Astrocyte (in vitro differentiated cells and primary cell): ENCODE measurements around the gene GGCX. TPM values are rescaled to one million over a fixed set of nuclear protein-coding genes. Genes with fewer than 3 reads are reported as not detected.
"Not testable (repeated sequence)": the region's sequence is repeated elsewhere in the genome, so short reads cannot be mapped to it uniquely, and the experiment has no call there.

ENCODE experiments used
- DNase-seq: peaks from one replicate; pipeline ENCODE4 v3.0.0-alpha.2; 2010; ENCODE audit warnings: low read depth
- FAIRE-seq: peaks from 2 replicates; lab custom pipeline; 2011; peaks lifted over from hg19 to GRCh38; lab: Jason Lieb, UNC
- H2AFZ ChIP-seq: 2 replicates; pipeline ENCODE4 v1.6.0; 2012; ENCODE audit warnings: low read depth, low read length, inconsistent platforms
- H3K27ac ChIP-seq: 2 replicates; pipeline ENCODE4 v1.5.1; 2011; ENCODE audit warnings: low read depth, low read length, inconsistent platforms
- H3K27me3 ChIP-seq: 2 replicates; pipeline ENCODE4 v1.6.0; 2011; ENCODE audit warnings: low read length, inconsistent platforms; ENCODE audit not compliant: insufficient read depth
- H3K36me3 ChIP-seq: 2 replicates; pipeline ENCODE4 v1.5.1; 2011; ENCODE audit warnings: low read length, inconsistent platforms; ENCODE audit not compliant: insufficient read depth
- H3K4me1 ChIP-seq: 2 replicates; pipeline ENCODE4 v1.5.1; 2011; ENCODE audit warnings: low read length, inconsistent platforms; ENCODE audit not compliant: insufficient read depth
- H3K4me2 ChIP-seq: 2 replicates; pipeline ENCODE4 v1.6.0; 2012; ENCODE audit warnings: low read length, inconsistent platforms
- H3K4me3 ChIP-seq: 2 replicates; pipeline ENCODE4 v1.5.1; 2011; ENCODE audit warnings: low read depth, mild to moderate bottlenecking, low read length, inconsistent platforms; ENCODE audit not compliant: insufficient read depth
- H3K79me2 ChIP-seq: 2 replicates; pipeline ENCODE4 v1.6.0; 2012; ENCODE audit warnings: mild to moderate bottlenecking, low read length, inconsistent platforms; ENCODE audit not compliant: insufficient read depth
- H3K9ac ChIP-seq: 2 replicates; pipeline ENCODE4 v1.6.0; 2012; ENCODE audit warnings: mild to moderate bottlenecking, low read length, inconsistent platforms
- H3K9me3 ChIP-seq: 2 replicates; pipeline ENCODE4 v1.5.1; 2012; ENCODE audit warnings: low read depth, mild to moderate bottlenecking, low read length, inconsistent platforms; ENCODE audit not compliant: insufficient read depth
- H4K20me1 ChIP-seq: 2 replicates; pipeline ENCODE4 v1.6.0; 2012; ENCODE audit warnings: low read length, inconsistent platforms; ENCODE audit not compliant: insufficient read depth
- H3K27ac Mint-ChIP-seq: one replicate; pipeline ENCODE4 v1.8.0; 2021; ENCODE audit warnings: mild to moderate bottlenecking, mixed read lengths; ENCODE audit not compliant: unreplicated experiment
- H3K27me3 Mint-ChIP-seq: one replicate; pipeline ENCODE4 v1.8.0; 2021; ENCODE audit warnings: low read depth, mixed read lengths; ENCODE audit not compliant: unreplicated experiment
- H3K36me3 Mint-ChIP-seq: one replicate; pipeline ENCODE4 v1.8.0; 2021; ENCODE audit warnings: low read depth, mixed read lengths; ENCODE audit not compliant: unreplicated experiment
- H3K4me1 Mint-ChIP-seq: one replicate; pipeline ENCODE4 v1.8.0; 2021; ENCODE audit warnings: low read depth, mixed read lengths; ENCODE audit not compliant: unreplicated experiment
- H3K4me3 Mint-ChIP-seq: one replicate; pipeline ENCODE4 v1.8.0; 2021; ENCODE audit warnings: mild to moderate bottlenecking, moderate library complexity, mixed read lengths; ENCODE audit not compliant: unreplicated experiment
- H3K9me3 Mint-ChIP-seq: one replicate; pipeline ENCODE4 v1.8.0; 2021; ENCODE audit warnings: mild to moderate bottlenecking, mixed read lengths; ENCODE audit not compliant: unreplicated experiment
- CTCF ChIP-seq: IDR thresholded peaks from 2 replicates; pipeline ENCODE4 v1.5.1; 2011; ENCODE audit warnings: low read depth, mild to moderate bottlenecking, inconsistent platforms, low read length, moderate library complexity; ENCODE audit not compliant: insufficient read depth
- EZH2 ChIP-seq: IDR thresholded peaks from 2 replicates; pipeline ENCODE4 v1.6.1; 2012; ENCODE audit warnings: mild to moderate bottlenecking, low read length, inconsistent platforms; ENCODE audit not compliant: insufficient read depth
- total RNA-seq: library from RNA; stranded (reverse); gene quantifications from 2 replicates; pipeline ENCODE4 v1.2.1, GENCODE V29; 2021

The GGCX gene
- total RNA-seq, 1 donor from 2014 or later: 79.0 TPM

GRCh38 chr2:85593023-85593422, 31.7 kb upstream of the GGCX start:
- no peak overlapping the region for H3K9ac ChIP-seq
- FAIRE-seq (no peak), DNase-seq (no peak)
- peaks cover 8% of the 10 kb centered on the region for H3K36me3 ChIP-seq
- Mint-ChIP-seq H3K27ac (no peak overlapping the region), H3K27me3 (no peaks in the 10 kb centered on the region), H3K9me3 (peaks cover 3% of the 10 kb centered on the region), H3K4me1 (peaks cover 43% of the 10 kb centered on the region), H3K4me3 (no peak overlapping the region), H3K36me3 (peaks cover 5% of the 10 kb centered on the region)
- H3K4me2 ChIP-seq: no peak overlapping the region
- no peak overlapping the region for H2AFZ ChIP-seq
- peaks cover 18% of the 10 kb centered on the region for H4K20me1 ChIP-seq
- H3K27ac ChIP-seq: no peak overlapping the region
- peaks cover 37% of the 10 kb centered on the region for H3K4me1 ChIP-seq
- no peaks in the 10 kb centered on the region for H3K27me3 ChIP-seq
- H3K79me2 ChIP-seq: peaks cover 26% of the 10 kb centered on the region
- H3K9me3 ChIP-seq: no peaks in the 10 kb centered on the region
- H3K4me3 ChIP-seq: no peak overlapping the region
- TF ChIP-seq EZH2: no peak
- no peak for TF ChIP-seq CTCF

GRCh38 chr2:85592299-85592698, 31.0 kb upstream of the GGCX start:
- not testable (repeated sequence) for H3K9ac ChIP-seq, H3K27me3 ChIP-seq, H3K27ac ChIP-seq, H3K36me3 Mint-ChIP-seq, H3K9me3 ChIP-seq, H3K36me3 ChIP-seq, H2AFZ ChIP-seq, H3K4me3 Mint-ChIP-seq, H3K4me3 ChIP-seq, DNase-seq, H3K27me3 Mint-ChIP-seq, H3K4me2 ChIP-seq, FAIRE-seq, H3K9me3 Mint-ChIP-seq
- Histone ChIP-seq H4K20me1 (peaks cover 13% of the 10 kb centered on the region), H3K4me1 (peaks cover 37% of the 10 kb centered on the region), H3K79me2 (peaks cover 21% of the 10 kb centered on the region)
- Mint-ChIP-seq H3K27ac (peak overlapping the region; percentile 26), H3K4me1 (peaks cover 49% of the 10 kb centered on the region)

GRCh38 chr2:85591563-85591962, 30.3 kb upstream of the GGCX start:
- Histone ChIP-seq H3K4me1 (peaks cover 33% of the 10 kb centered on the region), H3K27me3 (no peaks in the 10 kb centered on the region), H3K4me3 (no peak overlapping the region), H3K36me3 (no peaks in the 10 kb centered on the region), H3K4me2 (peak overlapping the region; percentile 75), H2AFZ (no peak overlapping the region), H3K9me3 (no peaks in the 10 kb centered on the region), H3K9ac (peak overlapping the region; percentile 69), H3K27ac (peak overlapping the region; percentile 86), H3K79me2 (peaks cover 14% of the 10 kb centered on the region), H4K20me1 (peaks cover 6% of the 10 kb centered on the region)
- Mint-ChIP-seq H3K27ac (peak overlapping the region; percentile 83), H3K4me3 (no peak overlapping the region), H3K36me3 (peaks cover 1% of the 10 kb centered on the region), H3K27me3 (no peaks in the 10 kb centered on the region), H3K9me3 (peaks cover 3% of the 10 kb centered on the region), H3K4me1 (peaks cover 46% of the 10 kb centered on the region)
- FAIRE-seq (no peak), DNase-seq (no peak)
- TF ChIP-seq EZH2 (no peak), CTCF (no peak)
